Smooth muscle cell (in vitro differentiated cells): Measurements from ENCODE around the gene PRDM5. TPM values are rescaled to one million over a fixed set of nuclear protein-coding genes. Genes with fewer than 3 reads are reported as not detected.

Source experiments
- DNase-seq: peaks from one replicate; lab custom pipeline; 2025; ENCODE audit not compliant: unreplicated experiment; lab: John Stamatoyannopoulos, UW
- H2AFZ ChIP-seq: fragments of 200-600 bp; sonication (generic); 2 replicates; pipeline ENCODE4 v1.6.0; 2016; ENCODE audit warnings: antibody characterized with exemption, low read depth, mild to moderate bottlenecking
- H3F3A ChIP-seq: fragments of 200-600 bp; sonication (generic); 2 replicates; pipeline ENCODE4 v1.6.0; 2017; ENCODE audit warnings: antibody characterized with exemption, low read depth
- H3K27ac ChIP-seq: fragments of 200-600 bp; sonication (generic); 2 replicates; pipeline ENCODE4 v1.5.1; 2016; ENCODE audit warnings: low read depth, mild to moderate bottlenecking
- H3K27me3 ChIP-seq: fragments of 200-600 bp; sonication (generic); 2 replicates; pipeline ENCODE4 v1.6.1; 2016; ENCODE audit warnings: low read depth, mild to moderate bottlenecking
- H3K36me3 ChIP-seq: fragments of 200-600 bp; sonication (generic); 2 replicates; pipeline ENCODE4 v1.5.1; 2016; ENCODE audit warnings: low read depth
- H3K4me1 ChIP-seq: fragments of 200-600 bp; sonication (generic); 2 replicates; pipeline ENCODE4 v1.5.1; 2016; ENCODE audit warnings: low read depth
- H3K4me2 ChIP-seq: fragments of 200-600 bp; sonication (generic); 2 replicates; pipeline ENCODE4 v1.6.0; 2016; ENCODE audit warnings: mild to moderate bottlenecking
- H3K4me3 ChIP-seq: fragments of 200-600 bp; sonication (generic); 2 replicates; pipeline ENCODE4 v1.5.1; 2016; ENCODE audit warnings: mild to moderate bottlenecking
- H3K79me2 ChIP-seq: fragments of 200-600 bp; sonication (generic); 2 replicates; pipeline ENCODE4 v1.6.0; 2016; ENCODE audit warnings: low read depth, mild to moderate bottlenecking
- H3K9ac ChIP-seq: fragments of 200-600 bp; sonication (generic); 2 replicates; pipeline ENCODE4 v1.6.0; 2016; ENCODE audit warnings: low read depth
- H3K9me3 ChIP-seq: fragments of 200-600 bp; sonication (generic); replicated peaks from 2 replicates; pipeline ENCODE4 v1.5.1; 2016; ENCODE audit warnings: low read depth
- H4K20me1 ChIP-seq: fragments of 200-600 bp; sonication (generic); 2 replicates; pipeline ENCODE4 v1.6.0; 2016; ENCODE audit warnings: low read depth
- CTCF ChIP-seq: fragments of 200-600 bp; sonication (generic); IDR thresholded peaks from 2 replicates; pipeline ENCODE4 v1.5.1; 2017; ENCODE audit warnings: borderline replicate concordance, mild to moderate bottlenecking, antibody characterized with exemption; ENCODE audit not compliant: insufficient read depth, poor library complexity, severe bottlenecking
- WGBS: methylation state at CpG from one replicate; pipeline ENCODE4 v1.1.7; 2016; ENCODE audit warnings: low lambda C conversion rate; 5-methylcytosine and 5-hydroxymethylcytosine counted together
- polyA plus RNA-seq: library from polyadenylated mRNA; unstranded; fragments of >200 nt; fragmentation: Nextera tagmentation; extraction: Ambion mirVana; gene quantifications from 2 replicates; pipeline ENCODE4 v1.2.1, GENCODE V29; 2016
- total RNA-seq: library from RNA; depleted of rRNA; stranded (reverse); fragments of >200 nt; gene quantifications from 2 replicates; pipeline ENCODE4 v1.2.3, GENCODE V29; 2014

Gene PRDM5
- total and polyA plus RNA-seq, 2 experiments from 2014 or later = 3.3 to 8.6 TPM

- H3K9ac ChIP-seq = no peak overlapping the region
- H3K4me2 ChIP-seq = no peak overlapping the region
- no peaks in the 10 kb centered on the region for H3K9me3 ChIP-seq
- TF ChIP-seq CTCF = no peak
- 99% methylated on average over 2 of the region's 2 CpGs for WGBS
- DNase-seq = no peak
- no peaks in the 10 kb centered on the region for H3K36me3 ChIP-seq
- H3K4me1 ChIP-seq = no peaks in the 10 kb centered on the region
- no peak overlapping the region for H3K27ac ChIP-seq
- H3F3A ChIP-seq = no peaks in the 10 kb centered on the region
- no peak overlapping the region for H2AFZ ChIP-seq
- H4K20me1 ChIP-seq = no peaks in the 10 kb centered on the region
- no peaks in the 10 kb centered on the region for H3K27me3 ChIP-seq
- H3K79me2 ChIP-seq = no peaks in the 10 kb centered on the region
- no peak overlapping the region for H3K4me3 ChIP-seq
Observed at GRCh38 chr4:120724656-120725055, 197.9 kb downstream of the PRDM5 start.

- Histone ChIP-seq H3K9me3 (no peaks in the 10 kb centered on the region), H3K9ac (no peak overlapping the region), H3K4me1 (no peaks in the 10 kb centered on the region), H2AFZ (no peak overlapping the region), H3K79me2 (no peaks in the 10 kb centered on the region), H3K27me3 (no peaks in the 10 kb centered on the region), H3K4me2 (no peak overlapping the region), H3K27ac (no peak overlapping the region), H3F3A (no peaks in the 10 kb centered on the region), H4K20me1 (no peaks in the 10 kb centered on the region), H3K36me3 (no peaks in the 10 kb centered on the region), H3K4me3 (no peak overlapping the region)
- no peak for TF ChIP-seq CTCF
- DNase-seq = no peak
- 80% methylated on average over 2 of the region's 2 CpGs for WGBS
Observed at GRCh38 chr4:120723986-120724385, 198.5 kb downstream of the PRDM5 start.

- no peaks in the 10 kb centered on the region for H3K9me3 ChIP-seq
- no peaks in the 10 kb centered on the region for H3K4me1 ChIP-seq
- 68% methylated on average over 3 of the region's 3 CpGs for WGBS
- no peak overlapping the region for H3K4me3 ChIP-seq
- no peak overlapping the region for H3K4me2 ChIP-seq
- H3K9ac ChIP-seq = no peak overlapping the region
- H2AFZ ChIP-seq = no peak overlapping the region
- H4K20me1 ChIP-seq = no peaks in the 10 kb centered on the region
- H3K36me3 ChIP-seq = no peaks in the 10 kb centered on the region
- TF ChIP-seq CTCF = no peak
- no peak for DNase-seq
- no peaks in the 10 kb centered on the region for H3F3A ChIP-seq
- no peak overlapping the region for H3K27ac ChIP-seq
- H3K79me2 ChIP-seq = no peaks in the 10 kb centered on the region
- H3K27me3 ChIP-seq = no peaks in the 10 kb centered on the region
Observed at GRCh38 chr4:120723105-120723504, 199.4 kb downstream of the PRDM5 start.

DNA sequence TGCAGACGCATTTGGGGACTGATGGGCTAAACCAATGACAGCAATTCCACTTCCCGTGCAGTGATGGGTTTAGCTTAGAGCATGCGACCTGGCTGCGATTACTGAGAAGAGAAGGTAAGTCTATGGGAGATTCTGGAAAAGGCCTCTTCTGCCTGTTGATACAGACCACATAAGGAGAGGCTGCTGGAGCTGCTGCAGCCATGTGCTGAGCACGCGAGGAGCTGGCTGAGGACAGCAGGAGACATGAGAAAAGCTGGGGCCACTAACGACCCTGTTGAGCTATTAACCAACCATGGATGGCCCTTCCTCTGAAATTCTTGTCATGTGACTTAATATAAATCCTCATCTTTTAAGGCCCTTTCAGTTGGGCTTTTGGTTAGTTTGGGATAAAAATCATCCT is 199.9 kb downstream of the PRDM5 start:
- H3K79me2 ChIP-seq = no peaks in the 10 kb centered on the region
- H3K4me3 ChIP-seq = no peak overlapping the region
- no peaks in the 10 kb centered on the region for H3K27me3 ChIP-seq
- no peaks in the 10 kb centered on the region for H3K36me3 ChIP-seq
- no peak overlapping the region for H3K27ac ChIP-seq
- 89% methylated on average over 7 of the region's 7 CpGs for WGBS
- no peak for DNase-seq
- H3F3A ChIP-seq = no peaks in the 10 kb centered on the region
- no peak overlapping the region for H3K4me2 ChIP-seq
- H4K20me1 ChIP-seq = no peaks in the 10 kb centered on the region
- no peak overlapping the region for H2AFZ ChIP-seq
- no peaks in the 10 kb centered on the region for H3K4me1 ChIP-seq
- H3K9ac ChIP-seq = no peak overlapping the region
- H3K9me3 ChIP-seq = no peaks in the 10 kb centered on the region
- no peak for TF ChIP-seq CTCF
